ENCODE measurements around the gene TTC9B.

DNA sequence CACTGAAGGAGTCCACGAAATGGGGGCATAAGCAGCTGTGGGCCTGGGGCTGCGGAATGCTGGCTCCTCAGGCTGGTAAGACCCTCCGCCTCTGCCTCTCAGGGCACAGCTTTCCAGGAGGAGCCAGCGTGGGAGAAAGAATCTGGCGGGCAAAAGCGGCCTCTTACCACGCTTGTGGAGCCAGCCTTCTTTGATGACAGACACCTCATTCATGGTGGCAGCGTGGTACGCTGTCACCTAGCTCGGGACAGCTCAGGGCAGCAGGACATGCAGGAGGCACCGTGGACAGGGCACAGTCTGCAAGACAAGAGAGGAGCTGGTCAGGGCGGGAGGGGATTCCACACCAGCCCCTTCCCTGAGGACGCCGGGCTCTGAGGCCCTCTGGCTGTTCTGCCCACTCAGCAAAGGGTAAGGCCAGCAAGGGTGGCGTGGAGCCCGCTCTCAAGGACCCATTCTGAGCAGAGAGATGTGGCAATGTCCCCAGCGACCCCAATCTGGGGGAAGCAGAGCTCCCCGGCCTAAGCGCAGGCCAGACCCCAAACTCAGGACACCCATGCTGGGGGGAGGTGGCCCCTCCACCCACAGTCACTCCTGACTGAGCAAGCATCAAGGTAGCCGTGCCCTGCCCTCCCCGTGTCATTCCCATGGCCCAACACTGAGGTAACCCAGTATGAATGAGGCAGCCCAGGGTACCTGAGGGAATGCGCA is 47.0 kb upstream of the TTC9B start:
- no peak for TF ChIP-seq POLR2AphosphoS5 (IDR thresholded peaks at IDR 0.05; ENCODE audit: borderline replicate concordance, low read depth, low read length)
- TF ChIP-seq EZH2 (IDR thresholded peaks at IDR 0.05): no peak

Data from SK-N-MC (cell line).